ENCODE data around the gene ARHGEF25.
"Not testable (repeated sequence)": the region's sequence is repeated elsewhere in the genome, so short reads cannot be mapped to it uniquely, and the experiment has no call there.

The ARHGEF25 gene

DNA sequence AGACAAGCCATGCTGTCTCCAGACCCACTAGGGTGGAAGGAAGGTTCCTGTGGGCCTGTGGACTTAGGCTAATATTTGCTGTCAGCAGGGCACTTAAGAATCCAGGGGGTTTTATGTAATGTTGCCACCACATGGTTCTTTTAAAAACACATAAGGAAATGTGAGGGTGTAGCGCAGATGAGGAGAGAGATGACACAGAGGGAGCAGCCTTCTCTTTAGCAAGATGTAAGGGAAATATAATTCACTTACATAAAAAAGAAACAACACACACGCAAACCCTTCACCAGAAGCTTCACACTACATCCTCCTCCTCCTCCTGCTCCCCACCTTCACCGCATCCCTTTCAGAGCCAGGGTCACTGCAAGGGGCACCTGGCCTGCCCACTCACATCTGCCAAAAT lies 25.1 kb upstream of the ARHGEF25 start:
- no peak for DNase-seq (ENCODE audit: low read depth in 2 of 2)
- TF ChIP-seq, protein P1, sequence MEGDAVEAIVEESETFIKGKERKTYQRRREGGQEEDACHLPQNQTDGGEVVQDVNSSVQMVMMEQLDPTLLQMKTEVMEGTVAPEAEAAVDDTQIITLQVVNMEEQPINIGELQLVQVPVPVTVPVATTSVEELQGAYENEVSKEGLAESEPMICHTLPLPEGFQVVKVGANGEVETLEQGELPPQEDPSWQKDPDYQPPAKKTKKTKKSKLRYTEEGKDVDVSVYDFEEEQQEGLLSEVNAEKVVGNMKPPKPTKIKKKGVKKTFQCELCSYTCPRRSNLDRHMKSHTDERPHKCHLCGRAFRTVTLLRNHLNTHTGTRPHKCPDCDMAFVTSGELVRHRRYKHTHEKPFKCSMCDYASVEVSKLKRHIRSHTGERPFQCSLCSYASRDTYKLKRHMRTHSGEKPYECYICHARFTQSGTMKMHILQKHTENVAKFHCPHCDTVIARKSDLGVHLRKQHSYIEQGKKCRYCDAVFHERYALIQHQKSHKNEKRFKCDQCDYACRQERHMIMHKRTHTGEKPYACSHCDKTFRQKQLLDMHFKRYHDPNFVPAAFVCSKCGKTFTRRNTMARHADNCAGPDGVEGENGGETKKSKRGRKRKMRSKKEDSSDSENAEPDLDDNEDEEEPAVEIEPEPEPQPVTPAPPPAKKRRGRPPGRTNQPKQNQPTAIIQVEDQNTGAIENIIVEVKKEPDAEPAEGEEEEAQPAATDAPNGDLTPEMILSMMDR (IDR thresholded peaks at IDR 0.05; ENCODE audit: low read depth, low read length), result no peak
- no peak overlapping the region for H3K4me3 ChIP-seq (replicated peaks in 1 of 2; ENCODE audit: low read depth in 2 of 2, low read length in 2 of 2)

DNA sequence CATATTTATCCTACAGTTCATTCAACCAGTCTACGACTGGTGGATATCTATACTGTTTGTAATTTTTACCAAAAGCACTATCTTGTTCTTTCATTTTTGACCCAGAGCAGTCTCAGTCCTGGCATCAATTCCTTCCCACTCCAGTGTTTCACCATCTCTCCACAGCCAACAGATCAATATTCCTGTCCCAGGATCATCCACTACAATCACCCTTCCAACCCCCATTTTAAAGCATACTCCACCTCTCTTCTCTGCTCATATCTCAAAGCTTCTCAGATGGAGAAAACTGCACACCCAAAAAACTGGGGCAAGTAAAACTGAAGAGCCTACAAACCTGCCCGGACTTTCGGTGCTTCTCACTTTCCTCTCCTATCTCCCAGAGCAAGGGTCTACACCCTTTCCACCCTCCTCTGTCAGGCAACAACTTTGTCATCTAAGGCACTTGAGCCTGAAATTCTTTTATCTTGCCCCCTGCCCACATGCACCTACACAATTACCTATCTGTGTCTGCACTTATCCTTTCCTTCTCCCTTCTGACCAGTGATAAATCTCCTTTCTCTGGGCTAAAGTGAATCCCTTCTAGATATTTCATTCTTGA lies 24.3 kb upstream of the ARHGEF25 start:
- DNase-seq (ENCODE audit: low read depth in 2 of 2), result no peak
- TF ChIP-seq, protein P1 (IDR thresholded peaks at IDR 0.05; ENCODE audit: low read depth, low read length), result no peak

DNA sequence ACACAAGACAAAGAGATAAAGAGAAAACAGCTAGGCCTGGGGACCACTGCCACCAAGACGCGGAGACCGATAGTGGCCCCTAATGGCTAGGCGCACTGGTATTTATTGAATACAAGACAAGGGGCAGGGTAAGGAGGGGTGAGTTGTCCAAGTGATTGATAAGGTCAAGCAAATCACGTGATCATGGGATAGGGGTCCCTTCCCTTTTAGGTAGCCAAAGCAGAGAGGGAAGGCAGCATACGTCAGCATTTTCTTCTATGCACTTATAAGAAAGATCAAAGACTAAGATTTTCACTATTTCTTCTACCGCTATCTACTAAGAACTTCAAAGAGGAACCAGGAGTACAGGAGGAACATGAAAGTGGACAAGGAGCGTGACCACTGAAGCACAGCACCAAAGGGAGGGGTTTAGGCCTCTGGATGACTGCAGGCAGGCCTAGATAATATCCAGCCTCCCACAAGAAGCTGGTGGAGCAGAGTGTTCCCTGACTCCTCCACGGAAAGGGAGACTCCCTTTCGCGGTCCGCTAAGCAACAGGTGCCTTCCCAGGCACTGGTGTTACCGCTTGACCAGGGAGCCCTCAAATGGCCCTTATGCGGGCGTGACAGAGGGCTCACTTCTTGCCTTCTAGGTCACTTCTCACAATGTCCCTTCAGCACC lies 22.2 kb upstream of the ARHGEF25 start:
- H3K4me3 ChIP-seq (replicated peaks in 1 of 2; ENCODE audit: low read depth in 2 of 2, low read length in 2 of 2); DNase-seq (ENCODE audit: low read depth in 2 of 2): not testable (repeated sequence)

More for the DNA sequence above, 24.3 kb upstream of the ARHGEF25 start:
- no peak overlapping the region for H3K4me3 ChIP-seq (replicated peaks in 1 of 2; ENCODE audit: low read depth in 2 of 2, low read length in 2 of 2)

DNA sequence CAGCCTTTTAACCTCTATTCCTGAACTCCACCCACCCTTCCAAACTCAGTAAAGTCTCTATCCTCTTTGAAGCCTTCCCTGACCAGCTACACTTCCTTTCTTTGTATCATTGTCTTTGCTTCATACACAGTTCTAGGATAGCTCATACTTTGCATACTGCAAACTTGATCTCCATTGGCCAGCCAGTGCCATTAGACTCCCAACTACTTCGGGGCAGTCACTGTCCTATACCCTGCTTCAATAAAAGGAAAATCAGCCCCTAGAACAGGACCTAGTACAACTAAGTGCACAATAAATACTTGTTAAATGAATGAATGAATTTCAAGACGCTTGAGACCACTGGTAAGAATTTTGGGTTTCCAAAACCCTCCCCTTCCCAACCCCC lies 20.8 kb upstream of the ARHGEF25 start:
- TF ChIP-seq, protein P1 (IDR thresholded peaks at IDR 0.05; ENCODE audit: low read depth, low read length), result no peak
- H3K4me3 ChIP-seq (replicated peaks in 1 of 2; ENCODE audit: low read depth in 2 of 2, low read length in 2 of 2), result peak overlapping the region; percentile 75 to 88
- DNase-seq (ENCODE audit: low read depth in 2 of 2), result no peak

DNA sequence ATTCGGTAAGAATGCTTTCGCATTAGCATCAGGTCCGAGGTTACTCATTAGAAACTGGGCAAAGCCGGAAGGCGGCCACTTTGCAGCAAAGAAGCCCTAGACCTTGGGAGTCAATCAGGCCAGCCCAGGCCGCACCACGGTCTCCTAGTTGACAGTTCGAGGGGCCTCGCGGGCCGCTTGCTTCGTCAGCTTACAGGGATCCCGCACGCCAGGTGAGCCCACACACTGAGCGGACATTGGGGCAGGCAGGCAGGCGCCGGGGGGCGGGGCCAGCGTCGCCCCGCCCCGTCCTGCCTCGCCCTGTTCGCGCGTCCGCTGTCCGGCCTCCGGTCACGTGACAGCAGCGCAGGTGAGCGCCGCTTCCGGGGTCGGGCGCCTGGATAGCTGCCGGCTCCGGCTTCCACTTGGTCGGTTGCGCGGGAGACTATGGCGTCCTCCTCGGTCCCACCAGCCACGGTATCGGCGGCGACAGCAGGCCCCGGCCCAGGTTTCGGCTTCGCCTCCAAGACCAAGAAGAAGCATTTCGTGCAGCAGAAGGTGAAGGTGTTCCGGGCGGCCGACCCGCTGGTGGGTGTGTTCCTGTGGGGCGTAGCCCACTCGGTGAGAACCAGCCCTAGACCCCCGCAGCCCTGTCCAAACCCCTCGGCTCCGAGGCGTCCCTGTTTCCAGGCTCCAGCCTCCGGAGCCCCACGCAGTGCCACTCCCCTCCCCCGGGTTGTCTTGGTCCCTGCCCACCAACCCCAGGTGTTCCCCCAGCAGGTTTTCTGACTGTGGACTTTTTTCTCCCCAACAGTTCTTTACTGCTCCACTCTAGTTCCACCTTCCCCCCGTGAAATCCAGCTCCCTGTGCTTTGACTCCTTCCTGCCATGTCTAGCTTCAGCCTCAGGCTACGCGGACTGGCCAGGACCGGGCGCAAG lies 20.1 kb upstream of the ARHGEF25 start, which contains the start of gene PIP4K2C:
TSS of gene PIP4K2C (plus strand) at position 329 of the 918 bp plus-strand sequence. CDS start at position 427, 98 bp downstream.
- peak within 1 kb of the TSS; percentile 75 to 88 for H3K4me3 ChIP-seq (replicated peaks in 1 of 2; ENCODE audit: low read depth in 2 of 2, low read length in 2 of 2)
- DNase-seq (ENCODE audit: low read depth in 2 of 2), result peak; percentile 33 to 56
- TF ChIP-seq, protein P1 (IDR thresholded peaks at IDR 0.05; ENCODE audit: low read depth, low read length), result no peak

DNA sequence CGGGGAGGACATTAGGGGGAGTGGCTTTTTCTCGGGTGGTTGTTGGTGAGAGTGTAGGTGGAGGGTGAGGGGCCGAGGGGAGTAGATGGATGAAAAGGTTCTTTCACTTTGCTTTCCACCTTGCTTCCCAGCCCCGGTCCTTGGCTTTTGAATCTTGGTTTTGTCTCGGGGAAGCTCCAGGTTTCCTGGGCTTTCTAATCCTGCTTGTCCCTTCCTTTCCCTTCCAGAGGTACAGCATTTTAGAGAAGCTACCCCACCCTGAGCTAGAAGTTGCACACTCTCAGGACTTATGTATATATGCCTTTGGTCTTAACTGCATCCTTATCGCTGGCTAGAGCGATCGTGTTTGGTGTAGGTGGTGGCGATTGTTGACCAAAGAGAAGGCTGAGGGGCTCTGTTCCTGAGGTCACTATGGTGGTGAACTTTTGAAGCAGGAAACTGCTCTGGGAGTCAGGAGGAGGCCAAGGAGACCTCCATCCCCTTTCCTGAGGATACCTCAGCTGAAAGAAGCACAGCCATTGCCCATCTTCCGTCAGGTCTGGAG lies 19.4 kb upstream of the ARHGEF25 start:
- DNase-seq (ENCODE audit: low read depth in 2 of 2), result no peak
- peak overlapping the region; percentile 75 to 88 for H3K4me3 ChIP-seq (replicated peaks in 1 of 2; ENCODE audit: low read depth in 2 of 2, low read length in 2 of 2)
- TF ChIP-seq, protein P1 (IDR thresholded peaks at IDR 0.05; ENCODE audit: low read depth, low read length), result no peak
